Neural cell (in vitro differentiated cells): ENCODE data around the gene CD101. TPM values are rescaled to one million over a fixed set of nuclear protein-coding genes. Genes with fewer than 3 reads are reported as not detected.

Experiments used
- H2AFZ ChIP-seq: fragments of 200-600, 300-800 bp; sonication (generic), shearing (Covaris generic); 2 replicates; pipeline ENCODE4 v1.6.0; 2014; ENCODE audit warnings: low read depth, mild to moderate bottlenecking, antibody characterized with exemption, low read length, moderate library complexity
- H3F3A ChIP-seq: fragments of 200-600 bp; shearing (Covaris generic); 2 replicates; pipeline ENCODE4 v1.6.1; 2016; ENCODE audit warnings: mild to moderate bottlenecking, moderate library complexity, mixed read lengths, antibody characterized with exemption, low read length; ENCODE audit not compliant: insufficient read depth, poor library complexity, severe bottlenecking
- H3K27ac ChIP-seq: fragments of 200-600, 300-800 bp; sonication (generic), shearing (Covaris generic); 2 replicates; pipeline ENCODE4 v1.5.1; 2014; ENCODE audit warnings: mild to moderate bottlenecking, low read length, moderate library complexity
- H3K27me3 ChIP-seq: fragments of 300-800, 200-600 bp; sonication (generic), shearing (Covaris generic); 2 replicates; pipeline ENCODE4 v1.6.0; 2014; ENCODE audit warnings: mild to moderate bottlenecking, low read depth, low read length, moderate library complexity; ENCODE audit not compliant: insufficient read depth
- H3K36me3 ChIP-seq: fragments of 300-800, 200-600 bp; sonication (generic), shearing (Covaris generic); 2 replicates; pipeline ENCODE4 v1.5.1; 2014; ENCODE audit warnings: mild to moderate bottlenecking, antibody characterized with exemption, low read length, moderate library complexity; ENCODE audit not compliant: insufficient read depth
- H3K4me2 ChIP-seq: fragments of 300-800, 200-600 bp; sonication (generic), shearing (Covaris generic); 2 replicates; pipeline ENCODE4 v1.6.0; 2014; ENCODE audit warnings: mild to moderate bottlenecking, low read length
- H3K4me3 ChIP-seq: fragments of 300-800, 200-600 bp; sonication (generic), shearing (Covaris generic); 2 replicates; pipeline ENCODE4 v1.5.1; 2014; ENCODE audit warnings: mild to moderate bottlenecking, low read length, moderate library complexity
- H3K79me2 ChIP-seq: fragments of 200-600 bp; shearing (Covaris generic); replicated peaks from 2 replicates; pipeline ENCODE4 v1.6.0; 2014; ENCODE audit warnings: mild to moderate bottlenecking, low read length, moderate library complexity; ENCODE audit not compliant: insufficient read depth
- H3K9ac ChIP-seq: fragments of 300-800, 200-600 bp; sonication (generic), shearing (Covaris generic); 2 replicates; pipeline ENCODE4 v1.6.1; 2016; ENCODE audit warnings: mild to moderate bottlenecking, low read length, mixed read lengths
- H3K9me2 ChIP-seq: fragments of 200-600 bp; shearing (Covaris generic); 2 replicates; pipeline ENCODE4 v1.6.1; 2016; ENCODE audit warnings: mild to moderate bottlenecking, low read length, mixed read lengths; ENCODE audit not compliant: insufficient read depth
- H3K9me3 ChIP-seq: fragments of 200-600, 300-800 bp; sonication (generic), shearing (Covaris generic); 2 replicates; pipeline ENCODE4 v1.6.1; 2016; ENCODE audit warnings: mild to moderate bottlenecking, mixed run types, low read length, moderate library complexity, mixed read lengths
- H4K20me1 ChIP-seq: fragments of 200-600 bp; shearing (Covaris generic); 2 replicates; pipeline ENCODE4 v1.6.1; 2016; ENCODE audit warnings: mild to moderate bottlenecking, mixed run types; ENCODE audit not compliant: insufficient read depth
- CTCF ChIP-seq: fragments of 450-650 bp; IDR thresholded peaks from 2 replicates; pipeline ENCODE4 v1.5.1; 2014; ENCODE audit warnings: antibody characterized with exemption, mild to moderate bottlenecking, moderate library complexity; ENCODE audit not compliant: poor library complexity, severe bottlenecking
- EP300 ChIP-seq: fragments of 450-650 bp; conservative IDR thresholded peaks from 2 replicates; pipeline ENCODE4 v1.6.1; 2014; ENCODE audit warnings: antibody characterized with exemption, mild to moderate bottlenecking, moderate library complexity; ENCODE audit not compliant: poor library complexity, severe bottlenecking
- EZH2 ChIP-seq: fragments of 200-600, 300-800 bp; shearing (Covaris generic), sonication (generic); IDR thresholded peaks from 2 replicates; pipeline ENCODE4 v1.6.1; 2014; ENCODE audit warnings: antibody characterized with exemption, low read length, borderline replicate concordance, mild to moderate bottlenecking; ENCODE audit not compliant: insufficient read depth, poor library complexity, severe bottlenecking
- MXI1 ChIP-seq: fragments of 450-650 bp; conservative IDR thresholded peaks from 2 replicates; pipeline ENCODE4 v1.6.1; 2014; ENCODE audit warnings: antibody characterized with exemption, mild to moderate bottlenecking; ENCODE audit not compliant: poor library complexity, severe bottlenecking
- POLR2AphosphoS5 ChIP-seq: IDR thresholded peaks from 2 replicates; pipeline ENCODE4 v1.6.1; 2012
- RAD21 ChIP-seq: fragments of 450-650 bp; conservative IDR thresholded peaks from 2 replicates; pipeline ENCODE4 v1.6.1; 2014; ENCODE audit warnings: antibody characterized with exemption, mild to moderate bottlenecking, moderate library complexity
- REST ChIP-seq: IDR thresholded peaks from 2 replicates; pipeline ENCODE4 v1.6.1; 2012; ENCODE audit warnings: borderline replicate concordance
- SMC3 ChIP-seq: fragments of 450-650 bp; conservative IDR thresholded peaks from 2 replicates; pipeline ENCODE4 v1.6.1; 2014; ENCODE audit warnings: antibody characterized with exemption, mild to moderate bottlenecking, moderate library complexity; ENCODE audit not compliant: poor library complexity
- TAF1 ChIP-seq: IDR thresholded peaks from 2 replicates; pipeline ENCODE4 v1.6.1; 2012; ENCODE audit warnings: low read depth
- polyA plus RNA-seq: library from polyadenylated mRNA; depleted of rRNA; stranded (reverse); fragments of >200 nt; gene quantifications from 2 replicates; pipeline ENCODE4 v1.2.3, GENCODE V29; 2014

The CD101 gene
- polyA plus RNA-seq, 1 donor from 2014 or later: 1.4 TPM

DNA sequence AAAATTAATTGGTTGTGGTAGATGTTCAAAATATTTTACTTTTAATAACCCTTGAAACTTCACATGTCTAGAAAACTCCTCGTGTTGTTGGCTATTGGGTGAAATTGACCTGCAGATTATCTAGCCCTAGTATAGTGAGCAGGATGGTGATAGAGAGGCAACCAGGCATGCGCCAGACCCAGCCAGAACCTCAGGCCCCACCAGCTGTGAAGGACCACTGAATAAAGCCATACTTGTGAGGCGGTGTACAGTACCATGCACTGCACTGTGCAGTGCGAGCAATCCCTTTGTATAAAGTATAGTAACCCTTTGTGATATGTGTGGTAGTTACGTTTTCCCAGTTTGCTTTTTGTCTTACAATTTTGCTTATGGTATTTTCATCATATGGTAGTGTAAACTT is 67.0 kb downstream of the CD101 start:
- Histone ChIP-seq H2AFZ (no peak overlapping the region), H3K36me3 (no peaks in the 10 kb centered on the region), H3F3A (no peaks in the 10 kb centered on the region), H3K27me3 (no peaks in the 10 kb centered on the region), H3K9ac (no peak overlapping the region), H3K9me3 (no peaks in the 10 kb centered on the region), H4K20me1 (no peaks in the 10 kb centered on the region), H3K4me3 (no peak overlapping the region), H3K27ac (no peak overlapping the region), H3K9me2 (no peaks in the 10 kb centered on the region), H3K4me2 (no peak overlapping the region), H3K79me2 (no peaks in the 10 kb centered on the region)
- TF ChIP-seq TAF1 (no peak), POLR2AphosphoS5 (no peak), RAD21 (no peak), EP300 (no peak), MXI1 (no peak), REST (no peak), SMC3 (no peak), EZH2 (no peak), CTCF (no peak)

DNA sequence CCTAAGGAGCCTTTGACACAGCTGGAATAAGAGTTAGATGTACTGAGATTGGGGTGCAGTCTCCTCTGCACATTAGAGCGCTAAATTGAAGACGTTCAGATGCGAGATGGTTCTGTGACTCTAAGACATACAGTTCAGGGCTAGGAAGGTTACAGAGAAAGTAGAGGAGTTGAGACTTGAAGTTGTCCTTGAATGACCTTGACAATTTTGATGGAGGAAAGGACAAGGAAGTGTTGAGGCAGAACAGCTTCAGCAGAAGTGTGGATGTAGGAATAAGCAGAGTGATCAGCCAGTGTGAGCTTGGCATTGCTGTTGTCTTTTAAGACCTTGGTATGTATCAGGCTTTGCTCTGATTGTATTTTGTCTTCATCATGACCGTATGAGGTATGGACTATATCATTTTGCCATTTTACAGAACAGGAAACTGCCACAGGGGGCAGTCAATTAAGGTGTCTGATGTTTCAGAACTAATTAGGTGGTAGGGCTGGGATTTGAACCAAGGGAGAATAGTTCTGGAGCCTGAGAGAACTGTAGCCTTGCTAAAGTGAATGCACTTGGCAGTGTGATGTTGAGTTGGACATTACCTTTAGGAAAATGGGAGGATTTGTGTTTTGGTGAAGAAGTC is 67.8 kb downstream of the CD101 start:
- H3K27ac ChIP-seq: no peak overlapping the region
- no peak overlapping the region for H3K4me2 ChIP-seq
- no peak overlapping the region for H3K4me3 ChIP-seq
- H3K79me2 ChIP-seq: no peaks in the 10 kb centered on the region
- no peak overlapping the region for H3K9ac ChIP-seq
- no peaks in the 10 kb centered on the region for H4K20me1 ChIP-seq
- no peak overlapping the region for H2AFZ ChIP-seq
- H3K36me3 ChIP-seq: no peaks in the 10 kb centered on the region
- H3K9me3 ChIP-seq: no peaks in the 10 kb centered on the region
- no peaks in the 10 kb centered on the region for H3K27me3 ChIP-seq
- TF ChIP-seq SMC3 (no peak), CTCF (no peak), TAF1 (no peak), EP300 (no peak), REST (no peak), EZH2 (no peak), RAD21 (no peak), MXI1 (no peak), POLR2AphosphoS5 (no peak)
- no peaks in the 10 kb centered on the region for H3F3A ChIP-seq
- H3K9me2 ChIP-seq: no peaks in the 10 kb centered on the region
